Fibroblast of lung (primary cell): ENCODE data around the gene FCRLA. TPM values are rescaled to one million over a fixed set of nuclear protein-coding genes. Genes with fewer than 3 reads are reported as not detected.
A peak's percentile ranks its signal among the peaks of the same experiment; 100 is the strongest.

Experiments used
- DNase-seq, 2 donors: peaks; one replicate each; pipeline versions ENCODE4 v3.0.0 to v3.0.0-alpha.2; 2010; ENCODE audit warnings: low read depth in 2 of 2
- H2AFZ ChIP-seq: 2 replicates; pipeline ENCODE4 v1.5.1; 2012; ENCODE audit warnings: low read length, control low read depth, inconsistent platforms
- H3K27ac ChIP-seq: 2 replicates; pipeline ENCODE4 v1.5.1; 2011; ENCODE audit warnings: low read length, control low read depth; ENCODE audit not compliant: insufficient read depth
- H3K27me3 ChIP-seq: 2 replicates; pipeline ENCODE4 v1.5.1; 2011; ENCODE audit warnings: mild to moderate bottlenecking, low read length; ENCODE audit not compliant: control insufficient read depth, insufficient read depth
- H3K36me3 ChIP-seq: 2 replicates; pipeline ENCODE4 v1.5.1; 2011; ENCODE audit warnings: low read length; ENCODE audit not compliant: control insufficient read depth, insufficient read depth
- H3K4me1 ChIP-seq: 2 replicates; pipeline ENCODE4 v1.5.1; 2011; ENCODE audit warnings: low read length; ENCODE audit not compliant: control insufficient read depth, insufficient read depth; ENCODE audit errors: extremely low read depth
- H3K4me2 ChIP-seq: 2 replicates; pipeline ENCODE4 v1.5.1; 2011; ENCODE audit warnings: low read length, control low read depth; ENCODE audit not compliant: insufficient read depth; ENCODE audit errors: extremely low read depth
- H3K4me3 ChIP-seq, 4 experiments: fragments of 200-600 bp in 1 of 4; sonication (generic) in 1 of 4; replicated peaks in 1 of 4; 2 replicates each; pipeline ENCODE4 v1.5.1; 2011 to 2016; ENCODE audit warnings: low read length in 4 of 4, low read depth in 3 of 4, mild to moderate bottlenecking in 3 of 4, control low read depth in 2 of 4, inconsistent platforms in 1 of 4, mixed read lengths in 1 of 4; ENCODE audit not compliant: insufficient read depth in 1 of 4; ENCODE audit errors: control extremely low read depth in 1 of 4
- H3K79me2 ChIP-seq: 2 replicates; pipeline ENCODE4 v1.5.1; 2012; ENCODE audit warnings: mild to moderate bottlenecking, low read length, inconsistent platforms; ENCODE audit not compliant: control insufficient read depth, insufficient read depth
- H3K9ac ChIP-seq: 2 replicates; pipeline ENCODE4 v1.5.1; 2011; ENCODE audit warnings: mild to moderate bottlenecking, low read length, control low read depth; ENCODE audit not compliant: insufficient read depth
- H3K9me3 ChIP-seq: 2 replicates; pipeline ENCODE4 v1.5.1; 2012; ENCODE audit warnings: low read depth, low read length; ENCODE audit not compliant: control insufficient read depth, insufficient read depth
- H4K20me1 ChIP-seq: 2 replicates; pipeline ENCODE4 v1.5.1; 2011; ENCODE audit warnings: low read length; ENCODE audit not compliant: control insufficient read depth, insufficient read depth; ENCODE audit errors: extremely low read depth
- EZH2 ChIP-seq: IDR thresholded peaks from 2 replicates; pipeline ENCODE4 v1.5.1; 2012; ENCODE audit warnings: low read length, control low read depth, mild to moderate bottlenecking; ENCODE audit errors: missing control alignments
- polyA plus RNA-seq, 2 donors: library from polyadenylated mRNA; depleted of rRNA in 1 of 2; stranded (reverse) in 1 of 2; unstranded in 1 of 2; fragments of >200 nt; gene quantifications; 2 replicates each; pipeline ENCODE4 v1.2.1, GENCODE V29; 2011 to 2012; ENCODE audit warnings: missing spikeins in 1 of 2
- total RNA-seq: library from RNA; depleted of rRNA; stranded (reverse); fragments of >200 nt; gene quantifications from 2 replicates; pipeline ENCODE4 v1.2.1, GENCODE V29; 2014
- TF ChIP-seq, protein P1 (sequence below), 2 donors: IDR thresholded peaks in 1 of 2; conservative IDR thresholded peaks in 1 of 2; 1 replicate in 1 of 2; 2 replicates in 1 of 2; pipeline ENCODE4 v1.5.1; 2011 to 2012; ENCODE audit warnings: low read length in 2 of 2, control low read depth in 1 of 2, inconsistent platforms in 1 of 2, low read depth in 1 of 2, mild to moderate bottlenecking in 1 of 2

Gene FCRLA
- total and polyA plus RNA-seq, 2 donors (not counting 1 experiment from before 2014, with no cell fraction given): 0.17 to 0.56 TPM

- Histone ChIP-seq H3K27ac (no peak overlapping the region), H4K20me1 (no peaks in the 10 kb centered on the region), H3K79me2 (no peaks in the 10 kb centered on the region), H3K27me3 (no peaks in the 10 kb centered on the region), H3K36me3 (no peaks in the 10 kb centered on the region), H3K4me1 (peaks cover 5% of the 10 kb centered on the region), H3K4me2 (no peak overlapping the region), H3K9me3 (no peaks in the 10 kb centered on the region), H3K9ac (no peak overlapping the region), H3K4me3 (no peak overlapping the region), H2AFZ (no peak overlapping the region)
- no peak for TF ChIP-seq EZH2
- TF ChIP-seq, protein P1, sequence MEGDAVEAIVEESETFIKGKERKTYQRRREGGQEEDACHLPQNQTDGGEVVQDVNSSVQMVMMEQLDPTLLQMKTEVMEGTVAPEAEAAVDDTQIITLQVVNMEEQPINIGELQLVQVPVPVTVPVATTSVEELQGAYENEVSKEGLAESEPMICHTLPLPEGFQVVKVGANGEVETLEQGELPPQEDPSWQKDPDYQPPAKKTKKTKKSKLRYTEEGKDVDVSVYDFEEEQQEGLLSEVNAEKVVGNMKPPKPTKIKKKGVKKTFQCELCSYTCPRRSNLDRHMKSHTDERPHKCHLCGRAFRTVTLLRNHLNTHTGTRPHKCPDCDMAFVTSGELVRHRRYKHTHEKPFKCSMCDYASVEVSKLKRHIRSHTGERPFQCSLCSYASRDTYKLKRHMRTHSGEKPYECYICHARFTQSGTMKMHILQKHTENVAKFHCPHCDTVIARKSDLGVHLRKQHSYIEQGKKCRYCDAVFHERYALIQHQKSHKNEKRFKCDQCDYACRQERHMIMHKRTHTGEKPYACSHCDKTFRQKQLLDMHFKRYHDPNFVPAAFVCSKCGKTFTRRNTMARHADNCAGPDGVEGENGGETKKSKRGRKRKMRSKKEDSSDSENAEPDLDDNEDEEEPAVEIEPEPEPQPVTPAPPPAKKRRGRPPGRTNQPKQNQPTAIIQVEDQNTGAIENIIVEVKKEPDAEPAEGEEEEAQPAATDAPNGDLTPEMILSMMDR (conservative IDR thresholded peaks at IDR 0.05 in 1 of 2, IDR thresholded peaks at IDR 0.05 in 1 of 2; ENCODE audit: low read depth in 1 of 2, low read length in 2 of 2): no peak
- no peak for DNase-seq
These were observed 21.6 kb downstream of the FCRLA start for GRCh38 chr1:161728376-161729226.

GRCh38 chr1:161730050-161730564 lies 23.1 kb downstream of the FCRLA start:
- Histone ChIP-seq H3K4me1 (peaks cover 5% of the 10 kb centered on the region), H3K9ac (no peak overlapping the region), H3K4me2 (no peak overlapping the region), H3K9me3 (no peaks in the 10 kb centered on the region), H3K27me3 (no peaks in the 10 kb centered on the region), H3K36me3 (no peaks in the 10 kb centered on the region), H3K27ac (no peak overlapping the region), H3K4me3 (no peak overlapping the region), H2AFZ (no peak overlapping the region), H4K20me1 (no peaks in the 10 kb centered on the region), H3K79me2 (no peaks in the 10 kb centered on the region)
- TF ChIP-seq, protein P1 (conservative IDR thresholded peaks at IDR 0.05 in 1 of 2, IDR thresholded peaks at IDR 0.05 in 1 of 2; ENCODE audit: low read depth in 1 of 2, low read length in 2 of 2): no peak
- no peak for TF ChIP-seq EZH2
- peak in 1 of 2 donors; percentile 72 for DNase-seq

DNA sequence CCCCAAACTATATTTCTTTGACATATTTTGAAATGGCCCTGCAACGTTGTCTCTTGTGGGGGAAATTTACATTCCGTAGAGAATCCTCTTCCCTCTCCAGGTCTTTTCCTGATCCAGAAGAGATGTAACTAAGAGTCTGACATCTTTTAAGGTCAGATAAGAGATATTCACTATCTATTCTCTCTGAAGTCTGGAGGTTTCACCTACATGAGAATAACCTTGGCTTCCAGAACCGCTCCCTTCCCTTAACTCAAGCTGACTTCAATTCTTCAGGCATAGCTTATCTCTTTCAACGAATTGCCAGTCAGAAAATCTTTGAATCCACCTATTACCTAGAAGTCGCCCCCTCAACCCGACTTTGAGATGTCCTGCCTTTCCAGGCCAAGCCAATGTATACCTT lies 24.2 kb downstream of the FCRLA start:
- Histone ChIP-seq H2AFZ (no peak overlapping the region), H3K27ac (no peak overlapping the region)

More for the DNA sequence above, 24.2 kb downstream of the FCRLA start:
- TF ChIP-seq, protein P1 (conservative IDR thresholded peaks at IDR 0.05 in 1 of 2, IDR thresholded peaks at IDR 0.05 in 1 of 2; ENCODE audit: low read depth in 1 of 2, low read length in 2 of 2): no peak
- TF ChIP-seq EZH2: no peak
- no peaks in the 10 kb centered on the region for H3K9me3 ChIP-seq
- no peak for DNase-seq
- no peak overlapping the region for H3K4me2 ChIP-seq
- no peak overlapping the region for H3K4me3 ChIP-seq
- H3K36me3 ChIP-seq: no peaks in the 10 kb centered on the region
- H3K79me2 ChIP-seq: no peaks in the 10 kb centered on the region
- no peaks in the 10 kb centered on the region for H4K20me1 ChIP-seq
- H3K27me3 ChIP-seq: no peaks in the 10 kb centered on the region
- H3K9ac ChIP-seq: no peak overlapping the region
- H3K4me1 ChIP-seq: peaks cover 2% of the 10 kb centered on the region
